NOMO-1 treated with DMSO at 0.1 percent for 48 hours (cell line): Measurements from ENCODE around the gene PPP1R3A.
"Not testable (repeated sequence)": the region's sequence is repeated elsewhere in the genome, so short reads cannot be mapped to it uniquely, and the experiment has no call there.

Experiments used
- DNase-seq: peaks from one replicate; lab custom pipeline; 2025; ENCODE audit not compliant: unreplicated experiment; lab: John Stamatoyannopoulos, UW

Gene PPP1R3A

GRCh38 chr7:113918946-113919345, at the start of gene PPP1R3A:
TSS of gene PPP1R3A (minus strand) at chr7:113919009. CDS start at chr7:113918996, 13 bp downstream.
- no peak for DNase-seq

DNA sequence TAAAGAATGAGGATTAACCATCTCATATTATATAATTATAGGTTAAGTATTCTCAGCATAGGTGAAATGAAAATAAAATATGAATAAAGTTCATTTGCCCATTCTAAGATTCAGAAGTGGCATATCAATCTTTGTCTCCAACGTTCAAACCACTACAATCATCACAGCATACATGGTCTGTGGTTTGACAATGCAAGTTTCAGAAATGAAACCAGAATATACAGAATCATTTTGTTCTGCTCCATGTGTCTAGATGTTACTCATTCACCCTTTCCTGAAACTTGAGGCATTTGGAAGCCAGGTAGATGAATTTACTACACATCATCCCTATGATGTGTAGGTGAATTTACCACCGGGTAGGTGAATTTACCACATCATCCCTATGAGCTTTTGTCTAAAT, 44.5 kb upstream of the PPP1R3A start:
- no peak for DNase-seq

DNA sequence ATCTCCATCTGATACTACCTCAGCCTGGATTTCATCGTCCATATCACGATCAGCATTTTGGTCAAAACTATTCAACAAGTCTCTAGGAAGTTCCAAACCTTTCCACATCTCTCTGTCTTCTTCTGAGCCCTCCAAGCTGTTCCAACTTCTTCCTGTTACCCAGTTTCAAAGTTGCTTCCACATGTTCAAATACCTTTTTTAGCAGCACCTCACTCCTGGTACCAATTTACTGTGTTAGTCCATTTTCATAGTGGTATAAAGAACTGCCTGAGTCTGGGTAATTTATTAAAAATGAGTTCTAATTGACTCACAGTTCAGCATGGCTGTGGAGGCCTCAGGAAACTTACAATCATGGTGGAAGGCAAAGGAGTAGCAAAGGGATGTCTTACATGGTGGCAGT, 41.1 kb upstream of the PPP1R3A start:
- no peak for DNase-seq

DNA sequence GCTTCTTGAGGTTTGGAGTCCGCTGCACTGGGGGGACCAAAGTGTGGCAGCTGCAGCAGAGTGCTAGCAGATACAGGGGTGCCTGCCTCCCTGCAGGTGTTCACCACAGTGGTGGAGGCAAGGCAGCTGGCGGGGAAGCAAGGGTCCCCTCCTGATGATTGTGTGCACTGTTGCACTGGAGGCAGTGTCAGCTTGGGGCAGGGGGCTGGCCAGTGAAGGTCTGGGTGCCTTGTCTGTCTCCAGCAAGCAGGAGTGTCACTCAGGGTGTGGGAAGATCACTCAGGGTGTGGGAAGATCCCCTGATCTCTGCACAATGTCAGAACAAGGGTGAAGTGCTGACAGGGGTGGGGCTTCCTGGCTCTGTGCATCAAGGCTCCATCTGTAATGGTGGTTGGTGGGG, 36.3 kb upstream of the PPP1R3A start:
- DNase-seq: no peak

DNA sequence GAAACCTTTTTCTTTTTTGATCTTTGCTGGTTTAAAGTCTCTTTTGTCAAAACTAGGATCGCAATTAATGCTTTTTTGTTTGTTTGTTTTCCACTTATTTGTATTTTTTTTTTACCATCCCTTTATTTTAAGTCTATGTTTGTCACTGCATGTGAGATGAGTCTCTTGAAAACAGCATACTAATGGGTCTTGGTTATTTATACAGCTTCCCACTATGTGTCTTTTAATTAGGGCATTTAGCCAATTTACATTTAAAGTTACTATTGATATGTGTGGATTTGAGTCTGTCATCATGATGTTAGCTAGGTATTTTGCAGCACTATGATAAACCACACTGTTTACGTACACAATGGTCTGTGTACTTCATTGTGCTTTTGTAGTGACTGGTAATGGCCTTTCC, 34.7 kb upstream of the PPP1R3A start:
- DNase-seq: no peak

DNA sequence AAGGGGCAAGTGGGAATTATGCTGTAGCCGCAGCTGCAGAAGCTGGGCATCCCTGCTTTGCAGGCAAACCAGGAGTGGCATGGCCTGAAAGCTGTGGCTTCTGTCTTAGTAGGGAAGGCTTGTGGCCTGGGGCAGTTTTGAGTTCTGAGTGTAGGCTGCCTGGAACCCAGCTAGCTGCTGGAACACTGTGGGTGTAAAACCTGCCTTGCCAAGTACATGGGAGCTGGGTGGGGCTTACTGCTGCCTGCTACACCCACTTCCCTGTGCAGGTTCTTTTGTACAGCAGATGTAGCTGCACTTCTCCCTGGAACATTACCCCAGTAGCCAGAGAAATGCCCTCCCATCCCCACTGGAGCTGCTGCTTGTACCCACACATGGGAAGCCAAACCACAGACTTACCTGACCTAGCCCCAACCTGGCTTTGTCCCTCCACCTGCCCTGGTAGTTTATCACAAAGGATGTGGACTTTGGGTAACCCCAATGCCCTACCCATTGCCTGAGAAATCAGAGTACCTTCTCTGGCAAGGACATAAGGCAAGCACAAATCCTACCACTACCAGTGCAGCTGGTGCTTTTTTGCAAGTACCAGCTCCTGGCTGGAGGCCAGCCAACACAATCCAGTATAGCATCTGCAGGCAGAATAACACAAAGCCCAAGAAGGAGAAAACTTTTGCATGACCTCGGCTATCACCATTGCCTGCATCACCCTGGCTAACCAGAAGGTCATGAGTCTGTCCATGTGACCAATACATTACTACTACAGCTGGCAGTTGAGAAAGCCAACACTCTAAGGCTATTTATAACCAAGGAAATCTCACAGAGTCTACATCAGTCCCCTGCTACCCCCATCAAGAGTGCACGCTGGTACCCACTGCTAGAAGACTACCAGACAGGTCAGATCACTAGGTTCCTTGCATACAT, 26.5 kb upstream of the PPP1R3A start:
- DNase-seq: no peak

- DNase-seq: no peak
Measured at GRCh38 chr7:113936982-113937381, 18.2 kb upstream of the PPP1R3A start.

DNA sequence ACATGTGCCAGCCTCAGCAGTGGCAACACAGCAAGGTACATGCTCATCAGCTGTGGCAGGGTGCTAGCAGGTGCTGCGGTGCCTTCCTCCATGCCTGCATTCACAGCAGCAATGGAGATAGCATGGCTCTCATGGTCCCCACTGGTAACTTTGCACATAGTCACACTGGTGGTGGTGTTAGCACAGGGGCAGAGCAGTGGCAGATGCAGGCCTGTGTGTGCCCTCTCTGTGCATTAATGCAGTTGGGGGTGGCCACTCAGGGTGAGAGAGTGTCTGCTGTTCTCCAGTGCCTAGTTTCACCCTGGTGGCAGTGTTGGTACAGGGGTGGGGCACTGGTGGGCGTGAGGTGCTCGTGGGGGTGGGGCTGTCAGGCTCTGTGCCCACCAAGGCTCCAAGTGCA, 17.7 kb upstream of the PPP1R3A start:
- DNase-seq: no peak

DNA sequence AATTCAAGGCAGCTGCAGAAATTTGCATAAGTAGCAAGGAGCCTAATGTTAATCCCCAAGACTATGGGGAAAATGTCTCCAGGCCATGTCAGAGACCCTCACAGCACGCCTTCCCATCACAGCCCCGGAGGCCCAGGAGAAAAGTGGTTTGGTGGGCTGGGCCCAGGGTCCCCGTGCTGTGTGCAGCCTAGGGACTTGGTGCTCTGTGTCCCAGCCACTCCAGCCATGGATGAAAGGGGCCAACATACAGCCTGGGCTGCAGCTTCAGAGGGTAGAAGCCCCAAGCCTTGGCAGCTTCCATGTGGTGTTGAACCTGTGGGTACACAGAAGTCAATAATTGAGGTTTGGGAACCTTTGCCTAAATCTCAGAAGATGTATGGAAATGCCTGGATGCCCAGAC, 10.6 kb upstream of the PPP1R3A start:
- DNase-seq: not testable (repeated sequence)

- DNase-seq: no peak
Measured at GRCh38 chr7:113928112-113928511, 9.3 kb upstream of the PPP1R3A start.

DNA sequence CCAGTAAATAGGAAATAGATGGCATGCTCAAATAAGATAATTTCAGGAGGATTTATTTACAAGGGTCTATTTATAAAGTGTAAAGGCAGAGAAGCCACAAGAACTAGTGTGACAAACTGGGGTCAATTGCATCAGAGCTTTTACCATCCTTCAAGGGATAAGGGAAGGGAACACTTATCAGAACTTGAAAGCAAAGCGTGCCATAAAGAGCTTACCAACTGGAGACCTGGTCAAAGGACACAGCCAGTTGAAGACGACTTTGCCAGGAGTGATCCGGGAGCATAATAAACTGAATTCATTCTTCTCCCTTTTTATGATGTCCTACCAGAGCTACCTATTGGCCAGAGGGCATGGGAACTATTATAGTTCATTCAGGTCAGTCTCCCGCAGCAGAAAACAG, 3.2 kb upstream of the PPP1R3A start:
- no peak for DNase-seq

DNA sequence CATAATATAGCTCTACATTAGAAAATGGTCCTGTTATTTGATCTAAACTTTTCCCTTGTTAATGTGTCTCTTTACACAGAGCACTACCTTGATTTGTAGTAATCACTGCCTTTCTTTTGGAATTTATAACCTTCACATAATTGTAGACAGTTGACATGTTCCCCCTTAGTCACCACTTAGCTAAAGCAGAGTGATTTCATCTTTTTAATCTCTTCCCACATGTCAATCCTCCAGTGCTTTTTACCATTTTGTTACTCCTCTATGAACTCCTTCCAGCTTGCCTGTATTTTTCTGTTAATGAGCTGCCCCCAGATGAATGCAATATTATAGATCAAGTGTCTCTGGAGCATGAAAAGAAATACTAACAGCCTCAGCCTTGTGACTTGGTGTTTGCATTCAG, 2.6 kb upstream of the PPP1R3A start:
- no peak for DNase-seq

GRCh38 chr7:113917840-113918239, 969 bp downstream of the PPP1R3A start:
- no peak for DNase-seq

DNA sequence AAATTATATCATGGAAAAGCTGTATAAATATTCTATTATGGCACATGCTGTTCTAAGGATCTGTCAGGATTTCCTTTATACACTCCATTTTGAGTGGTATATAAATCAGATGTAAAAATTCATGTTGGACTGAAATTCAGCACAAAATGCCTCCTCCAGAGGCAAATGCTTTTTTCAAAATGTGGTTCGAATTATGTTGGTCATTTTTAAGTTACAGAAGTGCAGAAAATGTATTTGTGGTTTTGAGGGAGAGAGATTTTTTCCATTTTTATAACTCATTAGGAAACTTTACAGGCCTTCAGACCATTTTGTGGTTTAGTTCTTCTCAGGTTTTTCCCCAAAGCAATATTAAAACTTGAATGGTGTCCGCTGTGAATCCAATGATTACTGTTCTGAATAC, 2.9 kb downstream of the PPP1R3A start:
- DNase-seq: no peak

DNA sequence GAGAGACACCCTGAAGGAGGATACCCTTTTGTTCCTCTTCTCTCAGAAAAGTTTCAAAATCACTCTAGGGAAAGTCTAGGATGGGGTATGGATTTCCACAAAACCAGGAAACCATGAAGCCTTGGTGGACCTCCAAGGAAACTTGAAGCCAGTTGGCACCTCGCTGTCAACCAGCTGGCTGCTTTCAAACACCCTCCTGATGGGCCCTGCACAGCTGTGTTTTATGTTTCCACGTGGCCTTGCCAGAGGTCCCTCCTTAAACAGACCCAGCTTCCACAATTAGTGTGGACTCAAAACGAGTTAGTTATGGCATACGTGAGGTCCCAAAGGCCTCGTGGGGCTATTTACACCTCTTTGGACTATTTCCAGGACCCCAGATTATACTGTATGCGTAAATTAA, 5.9 kb downstream of the PPP1R3A start:
- no peak for DNase-seq

GRCh38 chr7:113907617-113908016, 11.2 kb downstream of the PPP1R3A start:
- no peak for DNase-seq

DNA sequence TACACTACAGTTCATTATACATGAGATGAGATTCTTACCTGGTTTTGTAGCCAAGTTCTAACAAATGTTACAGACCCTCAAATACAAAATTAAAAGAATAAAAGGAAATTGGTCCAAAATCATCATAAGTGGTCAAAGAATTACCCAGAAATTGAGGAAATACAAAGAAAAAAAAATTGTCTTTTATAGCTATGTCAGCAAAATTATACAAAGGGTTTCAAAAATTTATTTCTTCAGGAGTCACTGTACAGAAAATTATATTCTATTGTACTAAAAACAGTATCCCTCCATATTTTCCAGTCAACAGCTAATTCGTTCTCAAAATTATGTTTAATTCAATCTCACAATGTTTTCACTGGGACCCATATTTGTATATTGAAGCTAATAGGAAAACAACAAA, 14.3 kb downstream of the PPP1R3A start:
- no peak for DNase-seq

GRCh38 chr7:113892818-113893217, 26.0 kb downstream of the PPP1R3A start:
- no peak for DNase-seq

- DNase-seq: no peak
Measured at GRCh38 chr7:113891828-113892227, 27.0 kb downstream of the PPP1R3A start.

DNA sequence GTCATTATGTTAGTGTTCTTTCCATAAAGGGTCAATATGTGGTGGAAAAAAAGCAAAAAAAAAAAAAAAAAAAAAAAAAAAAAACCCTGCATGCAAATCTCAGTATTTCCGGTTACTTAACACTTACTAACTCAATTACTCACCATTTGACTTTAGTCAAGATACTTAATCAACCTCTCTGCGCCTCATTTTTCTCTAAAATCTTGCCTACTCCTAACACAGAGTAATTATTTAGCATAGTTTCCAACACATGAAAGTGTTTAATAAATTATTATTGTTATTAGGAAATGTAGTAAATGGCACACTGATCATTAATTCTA, 27.8 kb downstream of the PPP1R3A start:
- DNase-seq: no peak

DNA sequence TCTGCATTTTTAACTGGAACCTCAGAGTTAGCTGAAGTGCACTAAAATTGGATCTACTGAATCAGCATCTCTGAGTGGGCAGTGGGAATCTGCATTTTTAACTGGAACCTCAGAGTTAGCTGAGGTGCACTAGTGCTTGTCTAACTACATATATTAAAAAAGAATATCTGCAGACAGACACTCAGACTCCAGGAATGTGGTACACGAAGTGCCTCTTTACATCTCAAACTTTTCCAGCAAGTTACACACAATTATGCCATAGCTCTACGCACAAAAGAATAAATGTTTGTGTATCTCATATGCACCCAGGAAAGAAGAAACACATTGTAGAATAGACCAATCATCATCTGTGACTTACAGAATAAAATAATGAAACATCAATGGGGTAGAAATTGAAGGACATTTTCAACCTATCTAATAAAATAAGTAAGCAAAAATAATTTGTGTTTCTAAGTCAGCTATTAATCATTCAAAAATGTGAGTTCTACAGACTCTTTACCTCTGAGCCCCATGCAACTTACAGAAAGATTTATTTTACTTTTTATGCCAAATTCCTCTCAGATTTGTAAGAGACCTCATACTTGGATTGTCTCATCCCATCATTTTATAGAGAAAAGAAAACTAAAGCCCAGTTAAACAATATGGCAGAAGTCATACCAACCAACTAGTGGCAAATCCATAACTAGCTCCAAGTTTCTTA, 28.3 kb downstream of the PPP1R3A start:
- DNase-seq: no peak

- no peak for DNase-seq
Measured at GRCh38 chr7:113883096-113883495, 35.7 kb downstream of the PPP1R3A start.

DNA sequence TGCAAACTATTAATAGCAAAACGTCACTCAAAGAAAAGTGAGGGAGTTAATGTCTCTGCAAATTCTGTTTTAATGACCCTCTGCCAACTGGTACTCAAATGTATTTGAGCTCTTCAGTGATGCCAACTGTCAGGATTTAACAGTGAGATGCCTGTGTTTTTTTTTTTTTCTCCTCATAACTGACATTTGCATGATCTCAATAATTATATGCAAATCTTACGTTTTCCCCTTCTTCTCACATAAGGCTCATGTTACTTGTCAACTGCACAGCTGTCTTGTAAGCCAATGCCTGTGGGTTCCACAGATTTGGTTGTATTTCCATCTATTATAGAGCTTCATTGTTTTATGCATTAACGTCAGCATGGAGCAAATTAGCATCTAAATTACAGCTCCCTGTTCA, 38.2 kb downstream of the PPP1R3A start:
- no peak for DNase-seq
